Raji (cell line): Measurements from ENCODE around the gene LNPK.

ENCODE experiments used
- POLR2A ChIP-seq: IDR thresholded peaks from 2 replicates; pipeline ENCODE4 v1.6.1; 2011; ENCODE audit warnings: low read depth, low read length, control low read depth; ENCODE audit not compliant: insufficient read depth

Gene LNPK

DNA sequence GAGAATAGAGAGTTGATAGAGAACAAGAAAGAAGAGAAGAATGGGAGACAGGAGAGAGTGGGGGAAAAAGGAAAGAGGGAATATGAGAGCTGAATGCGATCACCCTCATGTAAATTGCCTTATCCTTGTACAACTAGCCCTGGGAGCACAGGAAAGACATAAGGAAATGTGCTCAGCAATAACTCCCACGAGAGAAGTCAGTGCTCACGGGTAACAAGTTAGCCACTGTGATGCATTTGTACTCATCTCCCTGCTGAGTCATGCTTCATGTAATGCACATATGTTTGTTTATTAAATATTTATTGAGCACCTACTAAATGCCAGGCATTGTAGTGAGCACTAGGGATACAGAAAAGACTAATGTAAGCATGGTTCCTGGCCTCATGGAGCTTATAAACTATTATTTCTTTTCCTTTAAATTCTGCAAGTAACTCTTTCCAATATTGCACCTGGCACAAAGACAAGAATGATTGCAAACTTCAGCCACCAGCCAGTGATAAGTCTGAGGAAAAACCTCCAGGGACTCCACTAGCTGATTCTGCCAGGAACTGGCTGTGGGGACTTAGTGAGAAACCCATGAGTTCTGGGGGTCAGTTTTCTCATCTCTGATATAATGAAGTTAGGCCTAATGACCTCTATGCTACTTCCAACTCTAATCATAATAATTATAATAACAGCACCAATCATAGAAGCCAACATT, 124.1 kb downstream of the LNPK start:
- no peak for TF ChIP-seq POLR2A

DNA sequence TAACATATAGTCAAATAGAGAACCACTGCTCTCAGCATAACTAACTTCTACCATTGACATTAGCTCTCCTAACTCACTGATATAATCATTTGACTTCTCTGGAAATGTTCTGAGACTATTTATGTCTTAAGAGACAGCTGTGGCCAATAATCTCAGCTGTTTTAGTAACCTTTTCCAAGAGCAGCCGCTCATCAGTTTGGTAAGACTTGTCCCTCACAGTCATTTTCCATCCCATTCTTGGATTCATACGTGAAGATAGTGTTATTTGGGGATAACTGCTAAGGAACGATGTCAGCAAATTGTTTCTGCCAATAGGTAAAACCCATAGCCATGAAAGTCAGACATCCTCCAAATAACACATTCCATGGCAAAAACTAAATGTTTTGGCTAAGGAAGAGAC, 127.8 kb downstream of the LNPK start:
- no peak for TF ChIP-seq POLR2A
